A549 treated with Mapracorat at 1 μM for 4 hours (cell line): ENCODE measurements around the gene KISS1R. TPM values are rescaled to one million over a fixed set of nuclear protein-coding genes. Genes with fewer than 3 reads are reported as not detected.

ENCODE experiments used
- total RNA-seq: library from RNA; stranded (reverse); fragments of 200-300 nt; extraction: Qiagen RNA extraction; gene quantifications from 5 replicates; pipeline ENCODE4 v1.2.3, GENCODE V29; 2022

Gene KISS1R
- total RNA-seq: 0.31 to 0.65 TPM (median 0.54 TPM) in 4 of 5 replicates, not detected in the other

DNA sequence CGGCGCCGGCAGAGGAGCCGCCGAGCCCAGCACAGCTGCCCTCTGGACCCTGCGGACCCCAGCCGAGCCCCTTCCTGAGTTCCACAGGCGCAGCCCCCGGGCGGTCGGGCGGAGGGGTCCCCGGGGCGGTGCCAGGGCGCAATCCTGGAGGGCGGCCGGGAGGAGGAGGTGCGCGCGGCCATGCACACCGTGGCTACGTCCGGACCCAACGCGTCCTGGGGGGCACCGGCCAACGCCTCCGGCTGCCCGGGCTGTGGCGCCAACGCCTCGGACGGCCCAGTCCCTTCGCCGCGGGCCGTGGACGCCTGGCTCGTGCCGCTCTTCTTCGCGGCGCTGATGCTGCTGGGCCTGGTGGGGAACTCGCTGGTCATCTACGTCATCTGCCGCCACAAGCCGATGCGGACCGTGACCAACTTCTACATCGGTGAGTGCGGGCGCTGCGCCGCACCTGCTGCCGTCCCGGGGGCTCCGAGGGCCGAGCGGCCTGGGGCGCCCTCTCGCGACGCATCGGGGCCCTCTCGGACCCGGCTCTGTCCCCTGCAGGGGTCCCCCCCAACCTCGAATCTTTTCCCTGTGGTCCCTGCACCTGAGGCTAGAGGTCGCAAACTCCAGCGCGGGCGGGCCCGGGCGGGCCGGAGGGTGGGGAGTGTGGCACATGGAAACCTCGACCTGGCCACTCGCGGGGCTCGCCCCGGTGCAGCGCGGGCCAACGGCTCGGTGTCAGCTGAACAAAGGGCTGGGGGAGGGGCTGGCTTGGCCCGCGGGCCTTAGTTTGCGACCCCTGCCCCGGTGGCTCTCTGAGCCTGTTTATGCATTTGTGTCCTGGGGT lies at the start of gene KISS1R:
Gene KISS1R (plus strand): TSS at position 11 of the 829 bp plus-strand sequence. CDS start 170 bp downstream, at position 181.

DNA sequence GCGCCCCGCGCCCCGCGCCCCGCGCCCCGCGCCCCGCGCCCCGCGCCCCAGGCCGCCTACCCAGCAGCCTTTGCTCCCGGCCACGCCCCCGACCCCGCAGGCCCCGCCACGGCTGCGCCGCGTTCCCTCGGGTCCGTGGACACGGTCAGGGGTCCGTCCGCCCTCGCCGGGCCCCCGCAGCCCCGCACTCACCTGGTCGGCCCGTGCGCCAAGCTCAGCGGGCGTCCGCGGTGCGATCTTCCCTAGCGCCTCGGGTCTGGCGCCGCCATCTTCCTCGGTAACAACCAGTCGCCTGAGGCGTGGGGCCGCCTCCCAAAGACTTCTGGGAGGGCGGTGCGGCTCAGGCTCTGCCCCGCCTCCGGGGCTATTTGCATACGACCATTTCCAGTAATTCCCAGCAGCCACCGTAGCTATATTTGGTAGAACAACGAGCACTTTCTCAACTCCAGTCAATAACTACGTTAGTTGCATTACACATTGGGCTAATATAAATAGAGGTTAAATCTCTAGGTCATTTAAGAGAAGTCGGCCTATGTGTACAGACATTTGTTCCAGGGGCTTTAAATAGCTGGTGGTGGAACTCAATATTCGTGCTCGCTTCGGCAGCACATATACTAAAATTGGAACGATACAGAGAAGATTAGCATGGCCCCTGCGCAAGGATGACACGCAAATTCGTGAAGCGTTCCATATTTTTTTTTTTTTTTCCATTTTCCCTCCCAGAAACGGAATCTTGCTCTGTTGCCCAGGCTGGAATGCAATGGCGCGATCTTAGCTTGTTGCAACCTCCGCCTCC lies 24.0 kb upstream of the KISS1R start, which contains the start of the genes MED16 and RNU6-9:
Gene MED16 (minus strand): TSS at position 294 of the 796 bp plus-strand sequence. CDS start 2,056 bp downstream, outside the sequence.
Gene RNU6-9 (plus strand): TSS at position 591 of the 796 bp plus-strand sequence.

DNA sequence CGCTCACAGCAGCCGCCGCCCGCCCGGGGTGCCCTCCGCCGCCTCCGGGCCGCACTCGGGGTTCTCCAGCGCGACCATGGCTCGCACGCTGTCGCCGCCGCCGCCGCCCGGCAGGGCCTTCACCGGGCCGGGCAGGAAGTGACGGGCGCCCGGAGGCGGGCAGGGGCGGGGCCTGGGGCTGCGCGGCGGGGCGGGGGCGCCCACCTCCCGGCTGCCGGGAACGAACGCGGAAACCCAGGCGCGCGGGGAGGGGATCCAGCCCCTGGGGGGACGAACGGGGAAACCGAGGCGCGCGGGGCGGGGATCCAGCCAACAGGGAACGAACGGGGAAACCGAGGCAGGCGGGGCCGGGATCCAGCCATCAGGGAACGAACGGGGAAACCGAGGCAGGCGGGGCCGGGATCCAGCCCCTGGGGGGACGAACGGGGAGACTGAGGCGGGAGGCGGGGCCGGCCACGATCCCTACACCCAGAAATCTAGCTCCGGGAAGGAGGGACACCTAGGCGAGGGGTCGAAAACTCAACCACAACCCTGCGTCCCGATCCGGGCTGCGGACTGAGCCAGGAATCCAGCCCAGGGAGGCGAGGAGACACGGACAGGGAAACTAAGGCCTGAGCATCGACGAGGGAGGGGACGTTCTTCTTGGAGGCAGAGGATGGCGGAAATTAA lies 3.9 kb upstream of the KISS1R start, which contains the start of gene R3HDM4:
Gene R3HDM4 (minus strand): TSS at position 140 of the 669 bp plus-strand sequence. CDS start 62 bp downstream, at position 78.

DNA sequence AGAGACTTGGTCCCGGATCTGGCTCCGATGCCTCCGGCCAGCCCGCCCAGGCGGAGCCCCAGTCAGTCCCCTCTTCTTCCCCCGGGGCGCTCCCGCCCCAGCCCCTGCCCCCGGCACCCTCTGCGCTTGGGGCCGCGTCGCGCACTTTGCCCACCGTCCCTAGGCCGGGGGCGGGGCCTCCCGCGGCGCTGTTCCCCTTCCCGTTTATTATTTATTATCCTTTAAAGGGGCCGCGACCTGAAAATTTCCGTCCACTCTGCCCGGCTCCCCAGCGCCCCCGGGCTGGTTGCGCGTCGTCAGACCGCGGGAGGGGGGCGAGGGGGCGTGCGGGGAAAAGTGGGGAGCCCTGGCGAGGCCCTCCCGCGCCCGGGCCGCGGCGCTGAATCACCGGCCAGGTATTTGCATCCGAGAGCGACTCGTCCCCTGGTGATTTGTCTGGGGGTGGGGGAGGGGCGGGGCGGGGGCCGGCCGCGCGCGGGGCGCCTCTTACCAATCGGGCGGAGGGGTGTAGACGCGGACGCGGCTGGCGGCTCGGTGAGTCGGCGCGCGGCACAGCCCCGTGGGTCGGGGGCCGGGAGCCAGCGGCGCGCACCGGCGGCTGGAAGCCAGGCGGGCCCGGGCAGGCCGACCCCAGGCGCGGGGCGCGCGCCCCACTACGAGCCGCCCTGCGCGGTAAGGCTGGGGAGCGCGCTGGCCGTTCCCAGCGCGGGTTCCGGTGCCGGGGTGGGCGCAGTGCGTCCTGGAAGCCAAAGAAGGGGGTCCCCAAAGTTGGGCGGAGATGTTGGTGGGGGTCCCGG lies 8.6 kb downstream of the KISS1R start, which contains the start of gene ARID3A:
Gene ARID3A (plus strand): TSS at position 510 of the 797 bp plus-strand sequence. CDS start 3,494 bp downstream, outside the sequence.

Other genes starting within 250 kb of the KISS1R start
- 190 to 250 TPM (median 228 TPM) in 5 replicates for gene FSTL3, start 240.9 kb upstream of the KISS1R start, total RNA-seq
- gene PRSS57, start 221.9 kb upstream of the KISS1R start, total RNA-seq: 0.18 to 0.23 TPM in 2 of 5 replicates, not detected in the others
- gene PALM, start 208.4 kb upstream of the KISS1R start, total RNA-seq: 11.0 to 15.7 TPM (median 14.8 TPM) in 5 replicates
- 66.4 to 87.9 TPM (median 83.2 TPM) in 5 replicates for gene MISP, start 166.2 kb upstream of the KISS1R start, total RNA-seq
- gene PTBP1, start 119.9 kb upstream of the KISS1R start, total RNA-seq: 202 to 210 TPM (median 205 TPM) in 5 replicates
- gene PLPPR3, start 95.4 kb upstream of the KISS1R start, total RNA-seq: 1.9 to 5.5 TPM (median 4.8 TPM) in 5 replicates
- gene AZU1, start 89.5 kb upstream of the KISS1R start, total RNA-seq: 0.07 to 0.28 TPM (median 0.20 TPM) in 5 replicates
- gene PRTN3, start 76.3 kb upstream of the KISS1R start, total RNA-seq: 0.13 to 0.42 TPM (median 0.30 TPM) in 5 replicates
- not detected in 5 replicates for gene ELANE, start 65.0 kb upstream of the KISS1R start, total RNA-seq
- 10.4 to 27.5 TPM (median 22.2 TPM) in 5 replicates for gene CFD, start 57.7 kb upstream of the KISS1R start, total RNA-seq
- 11.6 to 25.0 TPM (median 22.0 TPM) in 5 replicates for gene MED16, start 24.1 kb upstream of the KISS1R start, total RNA-seq
- not detected in 5 replicates for gene RNU6-9, start 23.8 kb upstream of the KISS1R start, total RNA-seq
- gene R3HDM4, start 4.1 kb upstream of the KISS1R start, total RNA-seq: 25.9 to 43.5 TPM (median 37.1 TPM) in 5 replicates
- 3.2 to 5.3 TPM (median 5.3 TPM) in 5 replicates for gene ARID3A, start 8.7 kb downstream of the KISS1R start, total RNA-seq
- gene WDR18, start 67.0 kb downstream of the KISS1R start, total RNA-seq: 40.8 to 72.1 TPM (median 67.5 TPM) in 5 replicates
- 1.8 to 5.0 TPM (median 2.5 TPM) in 5 replicates for gene GRIN3B, start 83.1 kb downstream of the KISS1R start, total RNA-seq
- 71.4 to 134 TPM (median 123 TPM) in 5 replicates for gene TMEM259, start 103.8 kb downstream of the KISS1R start, total RNA-seq
- gene RNU6-2, start 104.2 kb downstream of the KISS1R start, total RNA-seq: not detected in 5 replicates
- gene CNN2, start 109.3 kb downstream of the KISS1R start, total RNA-seq: 66.3 to 85.2 TPM (median 76.4 TPM) in 5 replicates
- 8.7 to 16.2 TPM (median 12.6 TPM) in 5 replicates for gene ABCA7, start 122.8 kb downstream of the KISS1R start, total RNA-seq
- 1.9 to 4.3 TPM (median 4.1 TPM) in 5 replicates for gene ARHGAP45, start 149.8 kb downstream of the KISS1R start, total RNA-seq
- 206 to 247 TPM (median 231 TPM) in 5 replicates for gene POLR2E, start 178.0 kb downstream of the KISS1R start, total RNA-seq
- 425 to 512 TPM (median 484 TPM) in 5 replicates for gene GPX4, start 186.7 kb downstream of the KISS1R start, total RNA-seq